Colonic mucosa (tissue), 4 donors: ENCODE measurements around the gene PHF21A. TPM values are rescaled to one million over a fixed set of nuclear protein-coding genes. Genes with fewer than 3 reads are reported as not detected.
A peak's percentile ranks its signal among the peaks of the same experiment; 100 is the strongest.

Source experiments
- DNase-seq: peaks from one replicate; pipeline ENCODE4 v3.0.0-alpha.2; 2020
- H3K27ac ChIP-seq: fragments of 200-600 bp; one replicate; pipeline ENCODE4 v1.8.0; 2021
- H3K27me3 ChIP-seq: fragments of 200-600 bp; one replicate; pipeline ENCODE4 v1.8.0; 2021
- H3K36me3 ChIP-seq: fragments of 200-600 bp; one replicate; pipeline ENCODE4 v1.8.0; 2021
- H3K4me1 ChIP-seq: fragments of 200-600 bp; one replicate; pipeline ENCODE4 v1.8.0; 2021; ENCODE audit warnings: mild to moderate bottlenecking
- H3K4me3 ChIP-seq: fragments of 200-600 bp; one replicate; pipeline ENCODE4 v1.8.0; 2021
- H3K9ac ChIP-seq, 2 donors: one replicate each; pipeline ENCODE4 v1.7.0; 2013; ENCODE audit warnings: control low read depth in 2 of 2, low read depth in 2 of 2, low read length in 2 of 2
- H3K9me3 ChIP-seq: fragments of 200-600 bp; one replicate; pipeline ENCODE4 v1.8.0; 2021
- intact Hi-C: fragments of 100-400 bp; cut with DNase I; formaldehyde crosslinking; loops from one replicate; pipeline ENCODE4 v1.14.1; 2022
- total RNA-seq, 2 donors: library from RNA; stranded (reverse); fragmentation: NEBNext Ultra II Directional in 1 of 2; extraction: Animal tissue kit (Norgen Biotek cat#: 25700) in 1 of 2; gene quantifications; one replicate each; pipeline ENCODE4 v1.2.1, GENCODE V29; 2021
- TF ChIP-seq, protein P1 (sequence below): fragments of 200-600 bp; IDR thresholded peaks from one replicate; pipeline ENCODE4 v1.8.0; 2022; ENCODE audit warnings: antibody characterized with exemption, mild to moderate bottlenecking
- donor health status: healthy.
- donor health status: DM: no; HTN: no; CAD: no.
- donor health status: DM: no; HTN: no; CAD: no.

PHF21A gene
- total RNA-seq, 2 donors from 2014 or later = 17.0 to 19.1 TPM

- H3K4me3 ChIP-seq = peak overlapping the region; percentile 45
- intact Hi-C loops = no loop called here
- no peak overlapping the region for H3K9ac ChIP-seq
- H3K36me3 ChIP-seq = no peaks in the 10 kb centered on the region
- DNase-seq = peak; percentile 69
- H3K27me3 ChIP-seq = peaks cover 7% of the 10 kb centered on the region
- H3K9me3 ChIP-seq = no peaks in the 10 kb centered on the region
- TF ChIP-seq, protein P1, sequence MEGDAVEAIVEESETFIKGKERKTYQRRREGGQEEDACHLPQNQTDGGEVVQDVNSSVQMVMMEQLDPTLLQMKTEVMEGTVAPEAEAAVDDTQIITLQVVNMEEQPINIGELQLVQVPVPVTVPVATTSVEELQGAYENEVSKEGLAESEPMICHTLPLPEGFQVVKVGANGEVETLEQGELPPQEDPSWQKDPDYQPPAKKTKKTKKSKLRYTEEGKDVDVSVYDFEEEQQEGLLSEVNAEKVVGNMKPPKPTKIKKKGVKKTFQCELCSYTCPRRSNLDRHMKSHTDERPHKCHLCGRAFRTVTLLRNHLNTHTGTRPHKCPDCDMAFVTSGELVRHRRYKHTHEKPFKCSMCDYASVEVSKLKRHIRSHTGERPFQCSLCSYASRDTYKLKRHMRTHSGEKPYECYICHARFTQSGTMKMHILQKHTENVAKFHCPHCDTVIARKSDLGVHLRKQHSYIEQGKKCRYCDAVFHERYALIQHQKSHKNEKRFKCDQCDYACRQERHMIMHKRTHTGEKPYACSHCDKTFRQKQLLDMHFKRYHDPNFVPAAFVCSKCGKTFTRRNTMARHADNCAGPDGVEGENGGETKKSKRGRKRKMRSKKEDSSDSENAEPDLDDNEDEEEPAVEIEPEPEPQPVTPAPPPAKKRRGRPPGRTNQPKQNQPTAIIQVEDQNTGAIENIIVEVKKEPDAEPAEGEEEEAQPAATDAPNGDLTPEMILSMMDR = no peak
- H3K27ac ChIP-seq = no peak overlapping the region
- H3K4me1 ChIP-seq = peaks cover 8% of the 10 kb centered on the region
Measured at GRCh38 chr11:45899448-45900174, 221.6 kb downstream of the PHF21A start.

GRCh38 chr11:45899086-45899447, 222.2 kb downstream of the PHF21A start:
- Histone ChIP-seq H3K9me3 (no peaks in the 10 kb centered on the region), H3K4me3 (peak overlapping the region; percentile 45), H3K27me3 (peaks cover 7% of the 10 kb centered on the region), H3K27ac (no peak overlapping the region), H3K4me1 (peaks cover 8% of the 10 kb centered on the region), H3K36me3 (no peaks in the 10 kb centered on the region), H3K9ac (no peak overlapping the region)
- DNase-seq = no peak
- intact Hi-C loops = no loop called here
- TF ChIP-seq, protein P1 = no peak

GRCh38 chr11:45897556-45897955, 223.7 kb downstream of the PHF21A start:
- Histone ChIP-seq H3K9me3 (no peaks in the 10 kb centered on the region), H3K27me3 (peaks cover 7% of the 10 kb centered on the region), H3K9ac (no peak overlapping the region), H3K4me3 (no peak overlapping the region), H3K36me3 (no peaks in the 10 kb centered on the region), H3K4me1 (peaks cover 8% of the 10 kb centered on the region), H3K27ac (no peak overlapping the region)
- no peak for DNase-seq
- intact Hi-C loops = no loop called here
- TF ChIP-seq, protein P1 = no peak

DNA sequence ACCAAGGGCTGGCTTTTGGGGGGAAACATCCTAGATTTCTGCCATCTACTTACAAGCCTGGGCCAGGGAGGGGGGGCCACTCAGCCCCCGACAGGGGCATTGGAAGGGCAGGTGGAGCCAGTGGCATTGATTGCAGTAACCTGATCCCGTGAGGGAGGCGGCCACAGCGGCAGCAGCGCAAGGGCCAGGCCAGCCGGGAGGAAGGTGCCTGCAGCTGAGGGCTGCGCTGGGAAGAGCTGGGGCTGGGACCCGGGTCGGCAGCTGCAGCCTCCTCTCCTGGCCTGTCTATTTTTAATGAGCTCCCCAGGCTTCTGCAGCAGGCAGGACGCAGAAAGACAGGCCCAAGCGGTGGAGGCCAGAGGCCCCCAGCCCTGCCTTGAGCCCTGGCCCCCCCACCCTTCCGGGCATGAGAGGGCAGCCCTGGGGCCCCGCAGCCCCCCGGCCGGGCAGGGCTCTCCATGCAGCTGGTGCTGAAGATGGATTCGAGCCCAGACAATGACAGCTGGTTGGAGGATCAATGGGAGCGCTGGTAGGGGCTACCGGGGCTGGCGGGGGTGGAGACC, 224.8 kb downstream of the PHF21A start:
- H3K9me3 ChIP-seq = no peaks in the 10 kb centered on the region
- TF ChIP-seq, protein P1 = no peak
- intact Hi-C loops = no loop called here
- no peak overlapping the region for H3K4me3 ChIP-seq
- H3K9ac ChIP-seq = no peak overlapping the region
- DNase-seq = no peak
- H3K27ac ChIP-seq = no peak overlapping the region
- H3K4me1 ChIP-seq = peaks cover 8% of the 10 kb centered on the region
- no peaks in the 10 kb centered on the region for H3K36me3 ChIP-seq
- peaks cover 7% of the 10 kb centered on the region for H3K27me3 ChIP-seq

- Histone ChIP-seq H3K4me1 (peaks cover 8% of the 10 kb centered on the region), H3K27me3 (peaks cover 7% of the 10 kb centered on the region), H3K4me3 (no peak overlapping the region), H3K36me3 (no peaks in the 10 kb centered on the region), H3K9me3 (no peaks in the 10 kb centered on the region), H3K27ac (no peak overlapping the region), H3K9ac (no peak overlapping the region)
- intact Hi-C loops = no loop called here
- no peak for DNase-seq
- TF ChIP-seq, protein P1 = no peak
Measured at GRCh38 chr11:45895553-45896259, 225.5 kb downstream of the PHF21A start.
